ENCODE measurements around the gene KHDRBS2. TPM values are rescaled to one million over a fixed set of nuclear protein-coding genes. Genes with fewer than 3 reads are reported as not detected.

Gene KHDRBS2
- total RNA-seq, 1 experiment from 2014 or later: 1.2 TPM

DNA sequence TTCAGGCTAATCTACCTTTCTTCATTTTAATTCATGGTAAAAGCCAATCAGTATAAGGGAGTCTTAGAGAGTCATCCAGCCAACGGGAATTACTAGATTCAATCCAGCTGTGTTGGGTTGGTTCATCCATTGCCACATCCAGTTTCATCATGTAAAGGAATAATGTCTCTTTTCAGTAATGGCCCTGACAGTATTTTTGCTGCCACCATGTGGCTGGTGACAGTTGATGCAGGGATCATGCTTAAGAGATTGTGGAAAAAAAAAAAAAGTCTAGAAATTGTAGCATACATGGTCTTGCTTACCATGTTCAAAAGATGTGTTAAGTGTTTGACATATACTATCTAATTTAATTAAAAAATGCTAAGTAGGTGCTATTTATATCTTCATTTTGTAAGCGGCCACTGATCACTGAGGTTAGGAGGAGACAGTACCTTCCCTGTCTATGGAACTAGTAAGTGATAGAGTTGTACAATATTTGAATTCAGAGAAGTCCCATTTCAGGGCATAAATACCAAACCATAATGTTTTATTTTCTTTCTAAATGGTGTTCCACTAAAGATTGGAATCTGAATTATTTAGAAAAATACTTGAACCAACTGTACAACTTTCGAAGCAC is 135.9 kb downstream of the KHDRBS2 start:
- ChIA-PET POLR2A (no interaction called here), CTCF (interaction anchor here (0.7 to 2.2 kb wide), 3 partner anchors 197 to 438 kb away, joined by 3 to 9 read pairs (median 3); no protein-coding TSS in a partner anchor)
- Mint-ChIP-seq H3K27ac (no peak overlapping the region), H3K4me3 (no peak overlapping the region), H3K9me3 (peaks cover 6% of the 10 kb centered on the region), H3K27me3 (ENCODE audit: low read depth) (no peaks in the 10 kb centered on the region; the same call in 1 of the 2 replicates), H3K4me1 (peaks cover 11% of the 10 kb centered on the region; the same call in 1 of the 2 replicates), H3K36me3 (no peaks in the 10 kb centered on the region)
- ATAC-seq: peak; percentile 73
- TF ChIP-seq GABPB1 (CRISPR knock-in tag; IDR thresholded peaks at IDR 0.05) (0 out of 2 replicates have a peak, but pooled peaks have one; percentile 57), ZNF396 (CRISPR knock-in tag; IDR thresholded peaks at IDR 0.05; ENCODE audit: borderline replicate concordance) (no peak)
- TF ChIP-seq, protein P1, sequence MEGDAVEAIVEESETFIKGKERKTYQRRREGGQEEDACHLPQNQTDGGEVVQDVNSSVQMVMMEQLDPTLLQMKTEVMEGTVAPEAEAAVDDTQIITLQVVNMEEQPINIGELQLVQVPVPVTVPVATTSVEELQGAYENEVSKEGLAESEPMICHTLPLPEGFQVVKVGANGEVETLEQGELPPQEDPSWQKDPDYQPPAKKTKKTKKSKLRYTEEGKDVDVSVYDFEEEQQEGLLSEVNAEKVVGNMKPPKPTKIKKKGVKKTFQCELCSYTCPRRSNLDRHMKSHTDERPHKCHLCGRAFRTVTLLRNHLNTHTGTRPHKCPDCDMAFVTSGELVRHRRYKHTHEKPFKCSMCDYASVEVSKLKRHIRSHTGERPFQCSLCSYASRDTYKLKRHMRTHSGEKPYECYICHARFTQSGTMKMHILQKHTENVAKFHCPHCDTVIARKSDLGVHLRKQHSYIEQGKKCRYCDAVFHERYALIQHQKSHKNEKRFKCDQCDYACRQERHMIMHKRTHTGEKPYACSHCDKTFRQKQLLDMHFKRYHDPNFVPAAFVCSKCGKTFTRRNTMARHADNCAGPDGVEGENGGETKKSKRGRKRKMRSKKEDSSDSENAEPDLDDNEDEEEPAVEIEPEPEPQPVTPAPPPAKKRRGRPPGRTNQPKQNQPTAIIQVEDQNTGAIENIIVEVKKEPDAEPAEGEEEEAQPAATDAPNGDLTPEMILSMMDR (IDR thresholded peaks at IDR 0.05): peak; percentile 49
- TF ChIP-seq, protein P2, sequence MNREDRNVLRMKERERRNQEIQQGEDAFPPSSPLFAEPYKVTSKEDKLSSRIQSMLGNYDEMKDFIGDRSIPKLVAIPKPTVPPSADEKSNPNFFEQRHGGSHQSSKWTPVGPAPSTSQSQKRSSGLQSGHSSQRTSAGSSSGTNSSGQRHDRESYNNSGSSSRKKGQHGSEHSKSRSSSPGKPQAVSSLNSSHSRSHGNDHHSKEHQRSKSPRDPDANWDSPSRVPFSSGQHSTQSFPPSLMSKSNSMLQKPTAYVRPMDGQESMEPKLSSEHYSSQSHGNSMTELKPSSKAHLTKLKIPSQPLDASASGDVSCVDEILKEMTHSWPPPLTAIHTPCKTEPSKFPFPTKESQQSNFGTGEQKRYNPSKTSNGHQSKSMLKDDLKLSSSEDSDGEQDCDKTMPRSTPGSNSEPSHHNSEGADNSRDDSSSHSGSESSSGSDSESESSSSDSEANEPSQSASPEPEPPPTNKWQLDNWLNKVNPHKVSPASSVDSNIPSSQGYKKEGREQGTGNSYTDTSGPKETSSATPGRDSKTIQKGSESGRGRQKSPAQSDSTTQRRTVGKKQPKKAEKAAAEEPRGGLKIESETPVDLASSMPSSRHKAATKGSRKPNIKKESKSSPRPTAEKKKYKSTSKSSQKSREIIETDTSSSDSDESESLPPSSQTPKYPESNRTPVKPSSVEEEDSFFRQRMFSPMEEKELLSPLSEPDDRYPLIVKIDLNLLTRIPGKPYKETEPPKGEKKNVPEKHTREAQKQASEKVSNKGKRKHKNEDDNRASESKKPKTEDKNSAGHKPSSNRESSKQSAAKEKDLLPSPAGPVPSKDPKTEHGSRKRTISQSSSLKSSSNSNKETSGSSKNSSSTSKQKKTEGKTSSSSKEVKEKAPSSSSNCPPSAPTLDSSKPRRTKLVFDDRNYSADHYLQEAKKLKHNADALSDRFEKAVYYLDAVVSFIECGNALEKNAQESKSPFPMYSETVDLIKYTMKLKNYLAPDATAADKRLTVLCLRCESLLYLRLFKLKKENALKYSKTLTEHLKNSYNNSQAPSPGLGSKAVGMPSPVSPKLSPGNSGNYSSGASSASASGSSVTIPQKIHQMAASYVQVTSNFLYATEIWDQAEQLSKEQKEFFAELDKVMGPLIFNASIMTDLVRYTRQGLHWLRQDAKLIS (CRISPR knock-in tag; IDR thresholded peaks at IDR 0.05; ENCODE audit: borderline replicate concordance): no peak
- TF ChIP-seq, protein P3, sequence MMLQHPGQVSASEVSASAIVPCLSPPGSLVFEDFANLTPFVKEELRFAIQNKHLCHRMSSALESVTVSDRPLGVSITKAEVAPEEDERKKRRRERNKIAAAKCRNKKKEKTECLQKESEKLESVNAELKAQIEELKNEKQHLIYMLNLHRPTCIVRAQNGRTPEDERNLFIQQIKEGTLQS (CRISPR knock-in tag; conservative IDR thresholded peaks at IDR 0.05): no peak
- DNase-seq (ENCODE audit: low spot score): no peak

DNA sequence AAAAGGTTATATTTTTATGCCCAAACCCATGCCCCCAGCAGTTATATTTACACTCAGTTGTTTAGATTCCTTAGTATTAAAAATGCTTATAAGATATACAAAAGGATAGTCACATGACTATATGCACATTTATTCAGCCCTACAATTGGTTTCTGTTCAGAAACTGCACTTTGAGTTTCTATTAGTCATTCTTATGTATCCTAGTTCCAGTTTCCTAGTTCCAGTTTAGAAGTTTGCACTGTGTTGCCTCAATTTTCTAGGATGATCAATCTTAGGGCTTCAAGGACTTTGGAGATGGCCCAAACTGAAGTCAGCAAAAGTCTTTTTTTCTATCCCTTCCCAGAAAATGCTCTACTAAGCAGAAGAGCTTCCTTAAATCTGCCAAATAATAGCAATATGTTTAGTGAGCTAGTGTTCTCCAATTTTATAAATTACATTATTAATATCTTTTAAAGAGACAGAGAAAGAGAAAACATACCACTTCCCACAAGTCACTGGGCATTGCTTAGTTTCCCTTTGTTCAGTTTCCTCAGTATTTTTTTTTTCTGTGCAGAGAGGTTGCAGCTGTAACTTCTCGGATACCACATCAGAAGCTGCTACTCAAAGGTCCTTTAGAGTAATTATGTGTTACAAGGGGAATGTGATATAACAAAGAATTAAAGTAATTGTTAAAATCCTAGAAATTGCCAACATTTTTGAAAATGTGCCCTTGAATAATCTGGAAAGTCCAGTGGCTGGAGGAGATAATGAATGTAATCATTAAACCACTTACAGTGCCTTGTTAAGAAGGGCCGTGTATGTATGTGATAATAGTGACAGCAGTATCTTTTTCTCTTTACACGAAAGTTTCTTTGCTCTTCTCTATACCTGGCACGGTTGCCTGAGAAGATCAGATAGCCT is 138.8 kb downstream of the KHDRBS2 start:
- CTCF ChIA-PET: no interaction called here
- H3K9me3 Mint-ChIP-seq: peaks cover 6% of the 10 kb centered on the region
- TF ChIP-seq, protein P4, sequence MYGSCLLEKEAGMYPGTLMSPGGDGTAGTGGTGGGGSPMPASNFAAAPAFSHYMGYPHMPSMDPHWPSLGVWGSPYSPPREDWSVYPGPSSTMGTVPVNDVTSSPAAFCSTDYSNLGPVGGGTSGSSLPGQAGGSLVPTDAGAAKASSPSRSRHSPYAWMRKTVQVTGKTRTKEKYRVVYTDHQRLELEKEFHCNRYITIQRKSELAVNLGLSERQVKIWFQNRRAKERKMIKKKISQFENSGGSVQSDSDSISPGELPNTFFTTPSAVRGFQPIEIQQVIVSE (CRISPR knock-in tag; IDR thresholded peaks at IDR 0.05; ENCODE audit: borderline replicate concordance): no peak
- no peak for TF ChIP-seq CREM (CRISPR knock-in tag; IDR thresholded peaks at IDR 0.05)
- TF ChIP-seq, protein P5, sequence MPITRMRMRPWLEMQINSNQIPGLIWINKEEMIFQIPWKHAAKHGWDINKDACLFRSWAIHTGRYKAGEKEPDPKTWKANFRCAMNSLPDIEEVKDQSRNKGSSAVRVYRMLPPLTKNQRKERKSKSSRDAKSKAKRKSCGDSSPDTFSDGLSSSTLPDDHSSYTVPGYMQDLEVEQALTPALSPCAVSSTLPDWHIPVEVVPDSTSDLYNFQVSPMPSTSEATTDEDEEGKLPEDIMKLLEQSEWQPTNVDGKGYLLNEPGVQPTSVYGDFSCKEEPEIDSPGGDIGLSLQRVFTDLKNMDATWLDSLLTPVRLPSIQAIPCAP (CRISPR knock-in tag; IDR thresholded peaks at IDR 0.05): no peak
- TF ChIP-seq, protein P6, sequence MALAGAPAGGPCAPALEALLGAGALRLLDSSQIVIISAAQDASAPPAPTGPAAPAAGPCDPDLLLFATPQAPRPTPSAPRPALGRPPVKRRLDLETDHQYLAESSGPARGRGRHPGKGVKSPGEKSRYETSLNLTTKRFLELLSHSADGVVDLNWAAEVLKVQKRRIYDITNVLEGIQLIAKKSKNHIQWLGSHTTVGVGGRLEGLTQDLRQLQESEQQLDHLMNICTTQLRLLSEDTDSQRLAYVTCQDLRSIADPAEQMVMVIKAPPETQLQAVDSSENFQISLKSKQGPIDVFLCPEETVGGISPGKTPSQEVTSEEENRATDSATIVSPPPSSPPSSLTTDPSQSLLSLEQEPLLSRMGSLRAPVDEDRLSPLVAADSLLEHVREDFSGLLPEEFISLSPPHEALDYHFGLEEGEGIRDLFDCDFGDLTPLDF (CRISPR knock-in tag; IDR thresholded peaks at IDR 0.05): no peak
- no peak for TF ChIP-seq FOXP1 (CRISPR knock-in tag; IDR thresholded peaks at IDR 0.05; ENCODE audit: borderline replicate concordance)
- TF ChIP-seq IRF2 (CRISPR knock-in tag; IDR thresholded peaks at IDR 0.05; ENCODE audit: borderline replicate concordance, low read depth): no peak
- TF ChIP-seq, protein P7, sequence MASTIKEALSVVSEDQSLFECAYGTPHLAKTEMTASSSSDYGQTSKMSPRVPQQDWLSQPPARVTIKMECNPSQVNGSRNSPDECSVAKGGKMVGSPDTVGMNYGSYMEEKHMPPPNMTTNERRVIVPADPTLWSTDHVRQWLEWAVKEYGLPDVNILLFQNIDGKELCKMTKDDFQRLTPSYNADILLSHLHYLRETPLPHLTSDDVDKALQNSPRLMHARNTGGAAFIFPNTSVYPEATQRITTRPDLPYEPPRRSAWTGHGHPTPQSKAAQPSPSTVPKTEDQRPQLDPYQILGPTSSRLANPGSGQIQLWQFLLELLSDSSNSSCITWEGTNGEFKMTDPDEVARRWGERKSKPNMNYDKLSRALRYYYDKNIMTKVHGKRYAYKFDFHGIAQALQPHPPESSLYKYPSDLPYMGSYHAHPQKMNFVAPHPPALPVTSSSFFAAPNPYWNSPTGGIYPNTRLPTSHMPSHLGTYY (CRISPR knock-in tag; IDR thresholded peaks at IDR 0.05): no peak
- TF ChIP-seq EMX1 (CRISPR knock-in tag; IDR thresholded peaks at IDR 0.05): no peak
- TF ChIP-seq HMGA2 (CRISPR knock-in tag; IDR thresholded peaks at IDR 0.05): no peak
- TF ChIP-seq, protein P8, sequence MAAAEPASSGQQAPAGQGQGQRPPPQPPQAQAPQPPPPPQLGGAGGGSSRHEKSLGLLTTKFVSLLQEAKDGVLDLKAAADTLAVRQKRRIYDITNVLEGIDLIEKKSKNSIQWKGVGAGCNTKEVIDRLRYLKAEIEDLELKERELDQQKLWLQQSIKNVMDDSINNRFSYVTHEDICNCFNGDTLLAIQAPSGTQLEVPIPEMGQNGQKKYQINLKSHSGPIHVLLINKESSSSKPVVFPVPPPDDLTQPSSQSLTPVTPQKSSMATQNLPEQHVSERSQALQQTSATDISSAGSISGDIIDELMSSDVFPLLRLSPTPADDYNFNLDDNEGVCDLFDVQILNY (CRISPR knock-in tag; IDR thresholded peaks at IDR 0.05): no peak
- TF ChIP-seq, protein P9, sequence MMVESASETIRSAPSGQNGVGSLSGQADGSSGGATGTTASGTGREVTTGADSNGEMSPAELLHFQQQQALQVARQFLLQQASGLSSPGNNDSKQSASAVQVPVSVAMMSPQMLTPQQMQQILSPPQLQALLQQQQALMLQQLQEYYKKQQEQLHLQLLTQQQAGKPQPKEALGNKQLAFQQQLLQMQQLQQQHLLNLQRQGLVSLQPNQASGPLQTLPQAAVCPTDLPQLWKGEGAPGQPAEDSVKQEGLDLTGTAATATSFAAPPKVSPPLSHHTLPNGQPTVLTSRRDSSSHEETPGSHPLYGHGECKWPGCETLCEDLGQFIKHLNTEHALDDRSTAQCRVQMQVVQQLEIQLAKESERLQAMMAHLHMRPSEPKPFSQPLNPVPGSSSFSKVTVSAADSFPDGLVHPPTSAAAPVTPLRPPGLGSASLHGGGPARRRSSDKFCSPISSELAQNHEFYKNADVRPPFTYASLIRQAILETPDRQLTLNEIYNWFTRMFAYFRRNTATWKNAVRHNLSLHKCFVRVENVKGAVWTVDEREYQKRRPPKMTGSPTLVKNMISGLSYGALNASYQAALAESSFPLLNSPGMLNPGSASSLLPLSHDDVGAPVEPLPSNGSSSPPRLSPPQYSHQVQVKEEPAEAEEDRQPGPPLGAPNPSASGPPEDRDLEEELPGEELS (CRISPR knock-in tag; IDR thresholded peaks at IDR 0.05): no peak
- TF ChIP-seq ELF4 (CRISPR knock-in tag; IDR thresholded peaks at IDR 0.05; ENCODE audit: low read depth): no peak
- TF ChIP-seq TCF7 (CRISPR knock-in tag; IDR thresholded peaks at IDR 0.05; ENCODE audit: low read depth): no peak

More for the DNA sequence above, 138.8 kb downstream of the KHDRBS2 start:
- no peak overlapping the region for H3K27ac Mint-ChIP-seq
- H3K4me3 Mint-ChIP-seq: no peak overlapping the region
- POLR2A ChIA-PET: no interaction called here
- ATAC-seq: no peak
- H3K36me3 Mint-ChIP-seq: no peaks in the 10 kb centered on the region
- DNase-seq (ENCODE audit: low spot score): no peak
- H3K4me1 Mint-ChIP-seq: peaks cover 11% of the 10 kb centered on the region; the same call in 1 of the 2 replicates
- H3K27me3 Mint-ChIP-seq (ENCODE audit: low read depth): no peaks in the 10 kb centered on the region; the same call in 1 of the 2 replicates
